ENCODE results near the gene CENPU. TPM values are rescaled to one million over a fixed set of nuclear protein-coding genes. Genes with fewer than 3 reads are reported as not detected.

The CENPU gene
- total RNA-seq, 4 donors from 2014 or later = 1.8 to 3.5 (median 1.9) TPM; not detected in 1

DNA sequence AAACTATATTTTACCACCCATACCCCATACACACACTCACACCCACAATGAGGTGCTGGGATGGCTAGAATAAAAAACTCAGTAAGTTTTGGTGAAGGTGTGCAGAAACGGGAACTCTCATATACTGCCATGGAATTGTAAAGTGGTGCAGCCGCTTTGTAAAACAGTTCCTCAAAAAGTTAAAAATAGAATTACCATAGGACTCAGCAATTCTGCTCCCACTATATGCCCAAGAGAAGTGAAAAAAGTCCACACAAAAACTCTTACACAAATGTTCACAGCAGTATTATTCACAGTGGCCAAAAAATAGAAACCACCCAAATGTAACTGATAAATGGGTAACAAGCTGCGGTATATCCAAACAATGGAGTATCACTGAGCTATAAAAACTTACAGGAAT, 6.5 kb downstream of the CENPU start:
- WGBS, 2 donors = 96 to 98% methylated on average over 3 of the region's 3 CpGs
- TF ChIP-seq POLR2A (IDR thresholded peaks at IDR 0.05) (no peak), CTCF (IDR thresholded peaks at IDR 0.05) (no peak)
- Histone ChIP-seq H3K4me3 (replicated peaks in 1 of 3) (no peak overlapping the region), H3K36me3 (no peaks in the 10 kb centered on the region), H3K27me3 (no peaks in the 10 kb centered on the region), H3K9me3 (no peaks in the 10 kb centered on the region), H3K4me1 (peaks cover 0 to 6% of the 10 kb centered on the region in 2 donors), H3K27ac (no peak overlapping the region)
- DNase-seq = no peak
- intact Hi-C loops (cut with DNase I) = no loop called here

GRCh38 chr4:184722798-184723197, 11.1 kb downstream of the CENPU start:
- no peak overlapping the region for H3K4me3 ChIP-seq (replicated peaks in 1 of 3)
- no peak for TF ChIP-seq CTCF (IDR thresholded peaks at IDR 0.05)
- no peak for TF ChIP-seq POLR2A (IDR thresholded peaks at IDR 0.05)
- no peaks in the 10 kb centered on the region for H3K36me3 ChIP-seq
- no peaks in the 10 kb centered on the region for H3K4me1 ChIP-seq
- intact Hi-C loops (cut with DNase I) = no loop called here
- WGBS, 2 donors = 57 to 87% methylated on average over 1 of the region's 1 CpG
- no peak for DNase-seq
- no peaks in the 10 kb centered on the region for H3K27me3 ChIP-seq
- no peaks in the 10 kb centered on the region for H3K9me3 ChIP-seq
- no peak overlapping the region for H3K27ac ChIP-seq

DNA sequence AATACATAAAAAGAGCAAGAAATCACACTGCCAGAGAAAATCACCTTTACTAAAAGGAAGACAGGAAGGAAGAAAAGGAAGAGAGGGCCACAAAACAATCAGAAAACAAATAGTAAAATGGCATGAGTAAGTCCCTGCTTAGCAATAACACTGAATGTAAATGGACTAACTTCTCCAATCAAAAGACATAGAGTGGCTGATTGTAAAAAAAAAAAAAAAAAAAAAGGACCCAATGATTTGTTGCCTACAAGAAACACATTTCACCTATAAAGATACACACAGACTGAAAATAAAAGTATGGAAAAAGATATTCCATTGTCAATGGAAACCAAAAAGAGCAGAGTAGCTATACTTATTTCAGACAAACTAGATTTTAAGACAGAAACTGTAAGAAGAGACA, 12.6 kb downstream of the CENPU start:
- TF ChIP-seq POLR2A (IDR thresholded peaks at IDR 0.05) (no peak), CTCF (IDR thresholded peaks at IDR 0.05) (no peak)
- H3K27ac ChIP-seq = no peak overlapping the region

GRCh38 chr4:184719407-184719806, 14.5 kb downstream of the CENPU start:
- H3K4me3 ChIP-seq (replicated peaks in 1 of 3) = no peak overlapping the region
- intact Hi-C loops (cut with DNase I) = no loop called here
- no peak for TF ChIP-seq CTCF (IDR thresholded peaks at IDR 0.05)
- TF ChIP-seq POLR2A (IDR thresholded peaks at IDR 0.05) = no peak
- H3K4me1 ChIP-seq = no peaks in the 10 kb centered on the region
- H3K36me3 ChIP-seq = no peaks in the 10 kb centered on the region
- WGBS, 2 donors = 100% methylated on average over 2 to 3 of the region's 3 CpGs
- H3K27me3 ChIP-seq = no peaks in the 10 kb centered on the region
- no peaks in the 10 kb centered on the region for H3K9me3 ChIP-seq
- DNase-seq = no peak
- H3K27ac ChIP-seq = no peak overlapping the region

More for the DNA sequence above, 12.6 kb downstream of the CENPU start:
- no peak overlapping the region for H3K4me3 ChIP-seq (replicated peaks in 1 of 3)
- no peak for DNase-seq
- H3K27me3 ChIP-seq = no peaks in the 10 kb centered on the region
- no peaks in the 10 kb centered on the region for H3K9me3 ChIP-seq
- H3K4me1 ChIP-seq = no peaks in the 10 kb centered on the region
- no peaks in the 10 kb centered on the region for H3K36me3 ChIP-seq
- intact Hi-C loops (cut with DNase I) = no loop called here

DNA sequence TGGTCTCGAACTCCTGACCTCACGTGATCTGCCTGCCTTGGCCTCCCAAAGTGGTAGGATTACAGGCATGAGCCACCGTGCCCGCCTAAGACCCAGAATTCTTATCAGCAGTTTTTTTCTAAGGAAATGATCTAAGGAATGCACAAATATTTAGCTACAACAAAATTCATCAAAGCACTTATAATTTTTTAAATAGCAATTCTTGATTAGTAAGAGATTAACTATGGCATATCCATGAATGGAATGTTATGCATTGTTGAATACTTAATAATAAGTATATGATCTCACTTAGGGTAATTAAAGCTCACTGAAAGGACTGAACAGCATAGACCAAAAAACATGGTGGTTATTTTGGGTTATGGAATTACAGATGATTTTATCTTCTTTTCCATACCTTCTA, 18.4 kb downstream of the CENPU start:
- no peaks in the 10 kb centered on the region for H3K27me3 ChIP-seq
- no peaks in the 10 kb centered on the region for H3K9me3 ChIP-seq
- WGBS, 2 donors = 84 to 97% methylated on average over 4 of the region's 4 CpGs
- H3K4me3 ChIP-seq (replicated peaks in 1 of 3) = no peak overlapping the region
- no peak overlapping the region for H3K27ac ChIP-seq
- H3K36me3 ChIP-seq = no peaks in the 10 kb centered on the region
- no peak for DNase-seq
- no peak for TF ChIP-seq POLR2A (IDR thresholded peaks at IDR 0.05)
- no peak for TF ChIP-seq CTCF (IDR thresholded peaks at IDR 0.05)
- intact Hi-C loops (cut with DNase I) = no loop called here
- H3K4me1 ChIP-seq = no peaks in the 10 kb centered on the region

Measured in thyroid gland (tissue), 4 donors.